Measurements from ENCODE around the gene CASK. TPM values are rescaled to one million over a fixed set of nuclear protein-coding genes. Genes with fewer than 3 reads are reported as not detected.

Gene CASK
- total and polyA plus RNA-seq, 2 experiments from 2014 or later = 82.9 to 95.7 TPM

DNA sequence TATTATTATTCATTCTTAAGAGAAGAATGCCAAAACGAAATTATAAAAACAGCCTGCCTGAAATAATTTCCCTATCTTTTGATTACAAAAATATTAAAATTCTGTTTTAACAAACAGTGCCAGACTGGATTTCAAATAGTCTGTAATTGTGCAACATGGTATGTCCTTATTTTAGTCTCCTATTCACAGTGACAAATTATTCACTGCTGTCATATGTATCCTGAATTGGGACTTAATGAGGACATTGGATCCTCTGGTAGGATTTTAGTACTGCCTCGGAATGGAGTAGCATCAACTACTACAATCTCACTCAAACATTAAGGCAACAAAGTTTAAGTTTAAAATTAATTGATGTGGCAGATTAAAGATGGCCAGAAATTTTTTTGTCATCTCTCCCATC is 97.6 kb downstream of the CASK start:
- H3K9me2 ChIP-seq (replicated peaks; ENCODE audit: insufficient read depth) = no peaks in the 10 kb centered on the region
- no peak overlapping the region for H2AFZ ChIP-seq
- H3K36me3 ChIP-seq (replicated peaks; ENCODE audit: insufficient read depth, low read depth) = no peaks in the 10 kb centered on the region
- no peak overlapping the region for H3K4me2 ChIP-seq
- H3K4me3 ChIP-seq = no peak overlapping the region
- no peaks in the 10 kb centered on the region for H3K4me1 ChIP-seq (ENCODE audit: insufficient read depth)
- H4K20me1 ChIP-seq (ENCODE audit: insufficient read depth, poor library complexity, severe bottlenecking) = peaks cover 3% of the 10 kb centered on the region
- peaks cover 47% of the 10 kb centered on the region for H3K79me2 ChIP-seq
- DNase-seq (ENCODE audit: low spot score) = no peak
- 58% methylated on average over 2 of the region's 2 CpGs for WGBS (ENCODE audit: low lambda C conversion rate, missing lambda C conversion rate)
- H3K27ac ChIP-seq = no peak overlapping the region
- TF ChIP-seq EZH2 (IDR thresholded peaks at IDR 0.05; ENCODE audit: borderline replicate concordance) = no peak
- no peak for TF ChIP-seq EZH2phosphoT487 (IDR thresholded peaks at IDR 0.05; ENCODE audit: low read depth, severe bottlenecking, unreplicated experiment)
- TF ChIP-seq, protein P1, sequence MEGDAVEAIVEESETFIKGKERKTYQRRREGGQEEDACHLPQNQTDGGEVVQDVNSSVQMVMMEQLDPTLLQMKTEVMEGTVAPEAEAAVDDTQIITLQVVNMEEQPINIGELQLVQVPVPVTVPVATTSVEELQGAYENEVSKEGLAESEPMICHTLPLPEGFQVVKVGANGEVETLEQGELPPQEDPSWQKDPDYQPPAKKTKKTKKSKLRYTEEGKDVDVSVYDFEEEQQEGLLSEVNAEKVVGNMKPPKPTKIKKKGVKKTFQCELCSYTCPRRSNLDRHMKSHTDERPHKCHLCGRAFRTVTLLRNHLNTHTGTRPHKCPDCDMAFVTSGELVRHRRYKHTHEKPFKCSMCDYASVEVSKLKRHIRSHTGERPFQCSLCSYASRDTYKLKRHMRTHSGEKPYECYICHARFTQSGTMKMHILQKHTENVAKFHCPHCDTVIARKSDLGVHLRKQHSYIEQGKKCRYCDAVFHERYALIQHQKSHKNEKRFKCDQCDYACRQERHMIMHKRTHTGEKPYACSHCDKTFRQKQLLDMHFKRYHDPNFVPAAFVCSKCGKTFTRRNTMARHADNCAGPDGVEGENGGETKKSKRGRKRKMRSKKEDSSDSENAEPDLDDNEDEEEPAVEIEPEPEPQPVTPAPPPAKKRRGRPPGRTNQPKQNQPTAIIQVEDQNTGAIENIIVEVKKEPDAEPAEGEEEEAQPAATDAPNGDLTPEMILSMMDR (IDR thresholded peaks at IDR 0.05; ENCODE audit: poor library complexity) = no peak
- H3K9me3 ChIP-seq (ENCODE audit: low read depth) = no peaks in the 10 kb centered on the region
- H3K27me3 ChIP-seq = no peaks in the 10 kb centered on the region

DNA sequence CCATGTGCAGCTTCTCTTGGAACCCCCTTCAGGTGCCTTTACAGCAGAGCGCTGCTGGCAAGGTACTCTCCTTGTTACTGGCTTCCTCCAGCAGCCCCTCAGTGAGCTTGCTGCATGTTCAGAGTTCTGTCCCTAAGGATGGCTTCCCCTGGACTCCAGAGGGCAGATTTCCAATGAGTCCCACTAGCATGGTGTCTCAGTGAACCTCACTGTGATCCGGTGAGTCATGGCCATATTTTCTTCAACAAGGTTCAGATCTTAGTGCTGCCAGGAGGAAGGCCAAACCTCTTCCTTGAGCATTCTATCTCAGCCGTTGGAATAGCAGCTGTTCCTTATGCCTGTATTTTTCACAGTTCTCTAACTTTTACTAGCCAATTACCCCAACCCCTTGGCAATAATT is 98.8 kb downstream of the CASK start:
- no peaks in the 10 kb centered on the region for H3K27me3 ChIP-seq

GRCh38 chrX:41823402-41823801 is 100.0 kb downstream of the CASK start:
- Histone ChIP-seq H3K4me1 (ENCODE audit: insufficient read depth) (no peaks in the 10 kb centered on the region), H2AFZ (no peak overlapping the region), H3K79me2 (peaks cover 50% of the 10 kb centered on the region), H3K4me2 (no peak overlapping the region), H3K36me3 (replicated peaks; ENCODE audit: insufficient read depth, low read depth) (no peaks in the 10 kb centered on the region), H3K4me3 (no peak overlapping the region), H3K9me3 (ENCODE audit: low read depth) (no peaks in the 10 kb centered on the region), H3K9me2 (replicated peaks; ENCODE audit: insufficient read depth) (no peaks in the 10 kb centered on the region), H4K20me1 (ENCODE audit: insufficient read depth, poor library complexity, severe bottlenecking) (no peaks in the 10 kb centered on the region), H3K27ac (peak overlapping the region; percentile 55), H3K27me3 (no peaks in the 10 kb centered on the region)
- TF ChIP-seq EZH2 (IDR thresholded peaks at IDR 0.05; ENCODE audit: borderline replicate concordance) = no peak
- no peak for TF ChIP-seq EZH2phosphoT487 (IDR thresholded peaks at IDR 0.05; ENCODE audit: low read depth, severe bottlenecking, unreplicated experiment)
- TF ChIP-seq, protein P1 (IDR thresholded peaks at IDR 0.05; ENCODE audit: poor library complexity) = no peak
- WGBS (ENCODE audit: low lambda C conversion rate, missing lambda C conversion rate) = 76% methylated on average over 4 of the region's 4 CpGs
- DNase-seq (ENCODE audit: low spot score) = peak; percentile 21

More for the DNA sequence above, 98.8 kb downstream of the CASK start:
- no peak for TF ChIP-seq EZH2 (IDR thresholded peaks at IDR 0.05; ENCODE audit: borderline replicate concordance)
- TF ChIP-seq EZH2phosphoT487 (IDR thresholded peaks at IDR 0.05; ENCODE audit: low read depth, severe bottlenecking, unreplicated experiment) = no peak
- TF ChIP-seq, protein P1 (IDR thresholded peaks at IDR 0.05; ENCODE audit: poor library complexity) = no peak
- H3K36me3 ChIP-seq (replicated peaks; ENCODE audit: insufficient read depth, low read depth) = no peaks in the 10 kb centered on the region
- H3K4me3 ChIP-seq = no peak overlapping the region
- H3K27ac ChIP-seq = no peak overlapping the region
- H3K79me2 ChIP-seq = peaks cover 49% of the 10 kb centered on the region
- no peaks in the 10 kb centered on the region for H3K9me2 ChIP-seq (replicated peaks; ENCODE audit: insufficient read depth)
- H2AFZ ChIP-seq = no peak overlapping the region
- H3K4me1 ChIP-seq (ENCODE audit: insufficient read depth) = no peaks in the 10 kb centered on the region
- no peak overlapping the region for H3K4me2 ChIP-seq
- DNase-seq (ENCODE audit: low spot score) = peak; percentile 12
- 70% methylated on average over 3 of the region's 3 CpGs for WGBS (ENCODE audit: low lambda C conversion rate, missing lambda C conversion rate)
- no peaks in the 10 kb centered on the region for H3K9me3 ChIP-seq (ENCODE audit: low read depth)
- H4K20me1 ChIP-seq (ENCODE audit: insufficient read depth, poor library complexity, severe bottlenecking) = peaks cover 3% of the 10 kb centered on the region

DNA sequence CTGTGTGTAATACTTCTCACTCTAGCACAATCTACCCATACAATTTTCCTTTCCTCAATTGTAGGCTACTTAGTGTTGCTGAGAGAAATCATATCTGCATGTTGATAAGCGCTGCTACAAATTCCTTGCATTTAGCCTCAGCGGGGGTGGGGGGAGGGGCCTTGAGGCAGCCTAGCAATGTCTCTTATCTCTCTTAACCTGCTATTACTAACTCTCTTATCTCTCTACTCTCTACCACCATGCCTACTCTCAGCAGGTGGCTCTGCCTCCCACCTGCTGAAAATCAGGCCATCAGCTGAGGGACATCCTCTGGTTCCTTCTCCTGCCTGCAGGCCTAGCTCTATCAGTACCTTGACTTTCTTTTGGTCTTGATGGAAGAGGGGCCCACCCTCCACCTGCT is 100.5 kb downstream of the CASK start:
- H3K4me3 ChIP-seq = no peak overlapping the region
- peak overlapping the region; percentile 44 for H3K27ac ChIP-seq
- 52% methylated on average over 2 of the region's 2 CpGs for WGBS (ENCODE audit: low lambda C conversion rate, missing lambda C conversion rate)
- TF ChIP-seq, protein P1 (IDR thresholded peaks at IDR 0.05; ENCODE audit: poor library complexity) = no peak
- TF ChIP-seq EZH2phosphoT487 (IDR thresholded peaks at IDR 0.05; ENCODE audit: low read depth, severe bottlenecking, unreplicated experiment) = no peak
- no peak for TF ChIP-seq EZH2 (IDR thresholded peaks at IDR 0.05; ENCODE audit: borderline replicate concordance)
- no peaks in the 10 kb centered on the region for H3K36me3 ChIP-seq (replicated peaks; ENCODE audit: insufficient read depth, low read depth)
- no peak overlapping the region for H2AFZ ChIP-seq
- no peaks in the 10 kb centered on the region for H3K9me3 ChIP-seq (ENCODE audit: low read depth)
- H3K27me3 ChIP-seq = no peaks in the 10 kb centered on the region
- H3K79me2 ChIP-seq = peaks cover 49% of the 10 kb centered on the region
- H3K4me1 ChIP-seq (ENCODE audit: insufficient read depth) = no peaks in the 10 kb centered on the region
- H3K4me2 ChIP-seq = no peak overlapping the region
- H3K9me2 ChIP-seq (replicated peaks; ENCODE audit: insufficient read depth) = no peaks in the 10 kb centered on the region
- H4K20me1 ChIP-seq (ENCODE audit: insufficient read depth, poor library complexity, severe bottlenecking) = no peaks in the 10 kb centered on the region
- peak; percentile 26 for DNase-seq (ENCODE audit: low spot score)
